GM10266 (cell line): ENCODE results near the gene SCYGR1.
"Not testable (repeated sequence)": the region's sequence is repeated elsewhere in the genome, so short reads cannot be mapped to it uniquely, and the experiment has no call there.

ENCODE experiments used
- DNase-seq: peaks from one replicate; pipeline ENCODE4 v3.0.0; 2012; ENCODE audit errors: extremely low spot score
- TF ChIP-seq, protein P1 (sequence below): IDR thresholded peaks from 2 replicates; pipeline ENCODE4 v1.5.1; 2012; ENCODE audit warnings: mild to moderate bottlenecking, low read depth; ENCODE audit not compliant: control insufficient read depth, insufficient read depth; ENCODE audit errors: missing control alignments

Gene SCYGR1

GRCh38 chr2:227389661-227390060, 1.9 kb upstream of the SCYGR1 start:
- TF ChIP-seq, protein P1, sequence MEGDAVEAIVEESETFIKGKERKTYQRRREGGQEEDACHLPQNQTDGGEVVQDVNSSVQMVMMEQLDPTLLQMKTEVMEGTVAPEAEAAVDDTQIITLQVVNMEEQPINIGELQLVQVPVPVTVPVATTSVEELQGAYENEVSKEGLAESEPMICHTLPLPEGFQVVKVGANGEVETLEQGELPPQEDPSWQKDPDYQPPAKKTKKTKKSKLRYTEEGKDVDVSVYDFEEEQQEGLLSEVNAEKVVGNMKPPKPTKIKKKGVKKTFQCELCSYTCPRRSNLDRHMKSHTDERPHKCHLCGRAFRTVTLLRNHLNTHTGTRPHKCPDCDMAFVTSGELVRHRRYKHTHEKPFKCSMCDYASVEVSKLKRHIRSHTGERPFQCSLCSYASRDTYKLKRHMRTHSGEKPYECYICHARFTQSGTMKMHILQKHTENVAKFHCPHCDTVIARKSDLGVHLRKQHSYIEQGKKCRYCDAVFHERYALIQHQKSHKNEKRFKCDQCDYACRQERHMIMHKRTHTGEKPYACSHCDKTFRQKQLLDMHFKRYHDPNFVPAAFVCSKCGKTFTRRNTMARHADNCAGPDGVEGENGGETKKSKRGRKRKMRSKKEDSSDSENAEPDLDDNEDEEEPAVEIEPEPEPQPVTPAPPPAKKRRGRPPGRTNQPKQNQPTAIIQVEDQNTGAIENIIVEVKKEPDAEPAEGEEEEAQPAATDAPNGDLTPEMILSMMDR: no peak
- no peak for DNase-seq

DNA sequence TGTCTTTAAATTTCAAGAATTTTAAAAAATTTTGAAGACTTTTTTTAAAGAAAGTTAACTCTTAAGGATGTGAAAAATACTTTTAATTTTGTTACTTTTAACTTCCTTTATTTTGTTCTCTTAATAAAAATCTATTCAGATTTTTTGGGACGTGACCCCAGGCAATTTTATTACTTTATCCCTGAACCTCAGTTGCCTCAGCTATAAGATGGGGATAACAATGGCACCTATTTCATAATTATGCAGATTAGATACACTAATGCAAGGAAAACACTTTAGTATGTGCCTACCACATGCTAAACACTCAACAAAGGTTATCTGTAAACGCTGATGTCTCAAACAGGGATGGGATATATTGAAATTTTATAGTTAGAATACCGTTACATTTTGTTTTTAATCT, 1.5 kb upstream of the SCYGR1 start:
- TF ChIP-seq, protein P1: no peak

GRCh38 chr2:227388537-227389011, 825 bp upstream of the SCYGR1 start:
- TF ChIP-seq, protein P1: no peak
- no peak for DNase-seq

More for the DNA sequence above, 1.5 kb upstream of the SCYGR1 start:
- DNase-seq: no peak

DNA sequence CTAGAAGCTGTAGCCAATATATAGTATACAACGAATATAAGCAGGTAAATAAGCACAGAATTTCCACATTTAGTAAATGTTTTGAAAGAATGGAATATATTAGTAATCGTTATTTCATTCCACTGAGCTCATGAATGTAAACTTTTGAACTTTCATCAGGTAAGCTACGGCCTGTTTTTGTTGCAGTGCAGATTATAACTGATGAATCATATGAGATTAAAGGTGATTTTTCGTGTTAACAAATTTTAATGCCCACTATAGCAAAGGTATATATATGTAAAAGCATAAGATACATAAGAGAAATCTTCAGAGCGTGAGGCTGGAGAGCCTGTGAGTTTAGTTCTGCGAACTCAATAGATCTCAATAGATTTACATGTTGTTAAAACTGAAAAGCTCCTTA, 1.1 kb downstream of the SCYGR1 start:
- no peak for DNase-seq
- TF ChIP-seq, protein P1: no peak

GRCh38 chr2:227383686-227384085, 4.1 kb downstream of the SCYGR1 start:
- TF ChIP-seq, protein P1: no peak
- no peak for DNase-seq

DNA sequence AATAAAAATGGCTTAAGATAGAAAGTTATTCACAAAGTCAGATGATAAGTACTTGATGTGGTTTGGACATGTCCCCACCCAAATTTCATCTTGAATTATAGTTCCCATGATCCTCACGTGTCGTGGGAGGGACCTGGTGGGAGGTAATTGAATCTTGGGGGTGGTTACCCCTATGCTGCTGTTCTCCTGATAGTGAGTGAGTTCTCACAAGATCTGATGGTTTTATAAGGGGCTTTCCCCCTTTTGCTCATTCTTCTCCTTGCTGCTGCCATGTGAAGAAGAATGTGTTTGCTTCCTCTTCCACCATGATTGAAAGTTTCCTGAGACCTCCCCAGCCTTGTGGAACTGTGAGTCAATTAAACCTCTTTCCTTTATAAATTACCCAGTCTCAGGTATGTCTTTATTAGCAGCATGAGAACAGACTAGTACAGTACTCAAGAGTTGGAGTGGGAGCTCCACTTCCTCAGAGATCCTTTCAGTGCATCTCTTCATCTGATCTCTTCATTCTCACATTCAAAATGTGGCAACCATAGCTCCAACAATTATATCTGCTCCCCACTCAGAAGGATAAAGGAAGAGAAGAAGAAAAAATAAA, 5.4 kb downstream of the SCYGR1 start:
- not testable (repeated sequence) for DNase-seq

- no peak for DNase-seq
- TF ChIP-seq, protein P1: no peak
Measured at GRCh38 chr2:227379095-227379494, 8.7 kb downstream of the SCYGR1 start, which contains the start of gene TM4SF20. Gene TM4SF20, minus strand, starts transcription at chr2:227379306. Its CDS starts 38 bp downstream, at chr2:227379268.

DNA sequence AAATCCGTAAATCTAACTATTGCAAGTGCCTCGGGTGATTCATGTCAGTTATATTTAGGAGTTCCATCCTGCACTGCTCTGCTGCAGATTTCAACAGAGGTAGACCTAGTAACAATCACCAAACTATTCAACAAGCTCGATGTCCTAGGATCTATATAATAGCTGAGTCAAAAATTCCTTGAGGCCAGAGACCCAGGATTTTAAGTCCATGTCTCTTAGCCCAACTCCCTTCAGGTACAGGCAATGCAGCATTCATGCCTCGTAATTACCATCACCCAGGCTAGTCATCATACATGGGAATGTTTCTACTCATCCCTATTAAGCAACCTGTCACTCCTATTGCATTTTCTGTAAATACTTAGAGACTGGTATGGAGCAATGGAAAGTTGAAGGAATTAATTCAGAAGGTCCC, 9.4 kb downstream of the SCYGR1 start:
- no peak for DNase-seq
- TF ChIP-seq, protein P1: no peak
